Large intestine (tissue), 12 donors: ENCODE data around the gene IMPG1. TPM values are rescaled to one million over a fixed set of nuclear protein-coding genes. Genes with fewer than 3 reads are reported as not detected.

Source experiments
- DNase-seq, 2 donors: peaks; one replicate each; pipeline versions ENCODE4 v3.0.0 to v3.0.0-alpha.2; 2013
- H3K27ac ChIP-seq: one replicate; pipeline ENCODE4 v1.5.1; 2013; ENCODE audit warnings: low read length
- H3K27me3 ChIP-seq: 2 replicates; pipeline ENCODE4 v1.6.1; 2013; ENCODE audit warnings: low read length; ENCODE audit not compliant: control insufficient read depth, insufficient read depth
- H3K36me3 ChIP-seq: 2 replicates; pipeline ENCODE4 v1.6.1; 2013; ENCODE audit warnings: low read length; ENCODE audit not compliant: control insufficient read depth, insufficient read depth
- H3K4me1 ChIP-seq: one replicate; pipeline ENCODE4 v1.6.1; 2013; ENCODE audit warnings: low read length; ENCODE audit not compliant: control insufficient read depth, insufficient read depth
- H3K4me3 ChIP-seq: one replicate; pipeline ENCODE4 v1.5.1; 2013; ENCODE audit warnings: low read length
- H3K9me3 ChIP-seq: one replicate; pipeline ENCODE4 v1.6.1; 2013; ENCODE audit warnings: mild to moderate bottlenecking, low read depth, low read length, moderate library complexity; ENCODE audit not compliant: control insufficient read depth
- WGBS: methylation state at CpG from one replicate; pipeline ENCODE4 v1.1.5; 2013; ENCODE audit warnings: low lambda C conversion rate; ENCODE audit not compliant: insufficient coverage; 5-methylcytosine and 5-hydroxymethylcytosine counted together
- long read RNA-seq, 11 donors: transcript quantifications; one replicate each; lab custom pipeline, GENCODE V29; 2026
- polyA plus RNA-seq: library from polyadenylated mRNA; unstranded; fragments of 120-200 nt; gene quantifications from one replicate; pipeline ENCODE4 v1.2.1, GENCODE V29; 2013

Gene IMPG1, protein sequence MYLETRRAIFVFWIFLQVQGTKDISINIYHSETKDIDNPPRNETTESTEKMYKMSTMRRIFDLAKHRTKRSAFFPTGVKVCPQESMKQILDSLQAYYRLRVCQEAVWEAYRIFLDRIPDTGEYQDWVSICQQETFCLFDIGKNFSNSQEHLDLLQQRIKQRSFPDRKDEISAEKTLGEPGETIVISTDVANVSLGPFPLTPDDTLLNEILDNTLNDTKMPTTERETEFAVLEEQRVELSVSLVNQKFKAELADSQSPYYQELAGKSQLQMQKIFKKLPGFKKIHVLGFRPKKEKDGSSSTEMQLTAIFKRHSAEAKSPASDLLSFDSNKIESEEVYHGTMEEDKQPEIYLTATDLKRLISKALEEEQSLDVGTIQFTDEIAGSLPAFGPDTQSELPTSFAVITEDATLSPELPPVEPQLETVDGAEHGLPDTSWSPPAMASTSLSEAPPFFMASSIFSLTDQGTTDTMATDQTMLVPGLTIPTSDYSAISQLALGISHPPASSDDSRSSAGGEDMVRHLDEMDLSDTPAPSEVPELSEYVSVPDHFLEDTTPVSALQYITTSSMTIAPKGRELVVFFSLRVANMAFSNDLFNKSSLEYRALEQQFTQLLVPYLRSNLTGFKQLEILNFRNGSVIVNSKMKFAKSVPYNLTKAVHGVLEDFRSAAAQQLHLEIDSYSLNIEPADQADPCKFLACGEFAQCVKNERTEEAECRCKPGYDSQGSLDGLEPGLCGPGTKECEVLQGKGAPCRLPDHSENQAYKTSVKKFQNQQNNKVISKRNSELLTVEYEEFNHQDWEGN
- polyA plus RNA-seq = 3.4 TPM
- long read RNA-seq, donor 1 = 0 reads
- long read RNA-seq, donor 2 = 0 reads
- long read RNA-seq, donor 3 = 0 reads
- long read RNA-seq, donor 4 = 0 reads
- long read RNA-seq, donor 5 = 0 reads
- long read RNA-seq, donor 6 = 0 reads
- long read RNA-seq, donor 7 = 0 reads
- long read RNA-seq, donor 8 = 0 reads
- long read RNA-seq, donor 9 = 0 reads
- long read RNA-seq, donor 10 = 0 reads
- long read RNA-seq, donor 11 = 0 reads

GRCh38 chr6:76072562-76072961, at the start of gene IMPG1:
Gene IMPG1 (minus strand): TSS chr6:76072662. CDS start chr6:76072488, 174 bp downstream.
- no peak within 1 kb of the TSS for H3K27ac ChIP-seq
- H3K36me3 ChIP-seq = no peaks in the 10 kb centered on the region
- H3K4me1 ChIP-seq = no peaks in the 10 kb centered on the region
- no peaks in the 10 kb centered on the region for H3K9me3 ChIP-seq
- DNase-seq = no peak
- H3K4me3 ChIP-seq = no peak within 1 kb of the TSS
- no peaks in the 10 kb centered on the region for H3K27me3 ChIP-seq

- Histone ChIP-seq H3K9me3 (no peaks in the 10 kb centered on the region), H3K36me3 (no peaks in the 10 kb centered on the region), H3K27ac (no peak overlapping the region), H3K4me3 (no peak overlapping the region), H3K27me3 (no peaks in the 10 kb centered on the region), H3K4me1 (no peaks in the 10 kb centered on the region)
- DNase-seq = no peak
Measured at GRCh38 chr6:76120302-76120701, 47.8 kb upstream of the IMPG1 start.

DNA sequence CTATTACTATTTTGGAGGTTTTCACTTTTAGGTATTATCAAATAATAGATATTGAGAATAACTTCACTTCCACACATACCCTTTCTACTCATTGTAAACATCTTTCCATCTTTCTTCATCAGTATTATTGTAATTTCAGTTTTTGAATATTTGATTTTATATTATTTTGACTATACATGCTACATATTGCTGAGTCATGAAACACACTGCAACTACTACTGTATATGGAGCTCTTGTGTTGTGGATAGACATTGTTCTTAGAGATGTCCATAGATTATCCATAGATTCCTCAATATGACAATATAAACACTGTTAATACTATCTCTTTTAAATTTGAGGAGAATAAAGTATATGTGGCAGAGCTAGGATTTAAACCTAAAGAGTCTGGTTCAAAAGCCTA, 819 bp upstream of the IMPG1 start:
- Histone ChIP-seq H3K4me3 (no peak overlapping the region), H3K4me1 (no peaks in the 10 kb centered on the region), H3K36me3 (no peaks in the 10 kb centered on the region), H3K9me3 (no peaks in the 10 kb centered on the region), H3K27ac (no peak overlapping the region), H3K27me3 (no peaks in the 10 kb centered on the region)
- no peak for DNase-seq

- Histone ChIP-seq H3K4me3 (no peak overlapping the region), H3K27me3 (no peaks in the 10 kb centered on the region), H3K36me3 (no peaks in the 10 kb centered on the region), H3K27ac (no peak overlapping the region), H3K9me3 (no peaks in the 10 kb centered on the region), H3K4me1 (no peaks in the 10 kb centered on the region)
- no CpG with 5 or more reads among the region's 1 CpG for WGBS
- no peak for DNase-seq
Measured at GRCh38 chr6:76057469-76057868, 15.0 kb downstream of the IMPG1 start.

GRCh38 chr6:76052314-76052713, 20.1 kb downstream of the IMPG1 start:
- no peak for DNase-seq
- H3K36me3 ChIP-seq = no peaks in the 10 kb centered on the region
- H3K27ac ChIP-seq = no peak overlapping the region
- no peak overlapping the region for H3K4me3 ChIP-seq
- H3K9me3 ChIP-seq = no peaks in the 10 kb centered on the region
- no CpG with 5 or more reads among the region's 3 CpGs for WGBS
- H3K4me1 ChIP-seq = no peaks in the 10 kb centered on the region
- no peaks in the 10 kb centered on the region for H3K27me3 ChIP-seq

GRCh38 chr6:76043690-76044089, 28.8 kb downstream of the IMPG1 start:
- DNase-seq = no peak
- no peak overlapping the region for H3K4me3 ChIP-seq
- WGBS = no CpG with 5 or more reads among the region's 2 CpGs
- H3K9me3 ChIP-seq = no peaks in the 10 kb centered on the region
- no peaks in the 10 kb centered on the region for H3K27me3 ChIP-seq
- H3K27ac ChIP-seq = no peak overlapping the region
- H3K36me3 ChIP-seq = no peaks in the 10 kb centered on the region
- no peaks in the 10 kb centered on the region for H3K4me1 ChIP-seq

GRCh38 chr6:76035713-76036112, 36.7 kb downstream of the IMPG1 start:
- no peaks in the 10 kb centered on the region for H3K27me3 ChIP-seq
- 0% methylated on average over 1 of the region's 1 CpG for WGBS
- no peak for DNase-seq
- no peak overlapping the region for H3K27ac ChIP-seq
- H3K4me1 ChIP-seq = no peaks in the 10 kb centered on the region
- H3K4me3 ChIP-seq = no peak overlapping the region
- H3K9me3 ChIP-seq = no peaks in the 10 kb centered on the region
- H3K36me3 ChIP-seq = no peaks in the 10 kb centered on the region

GRCh38 chr6:76026101-76026500, 46.4 kb downstream of the IMPG1 start:
- WGBS = no CpG with 5 or more reads among the region's 6 CpGs
- no peak for DNase-seq
- no peaks in the 10 kb centered on the region for H3K36me3 ChIP-seq
- no peaks in the 10 kb centered on the region for H3K27me3 ChIP-seq
- peaks cover 16% of the 10 kb centered on the region for H3K9me3 ChIP-seq
- H3K4me1 ChIP-seq = no peaks in the 10 kb centered on the region
- H3K4me3 ChIP-seq = no peak overlapping the region
- H3K27ac ChIP-seq = no peak overlapping the region

GRCh38 chr6:76014626-76015530, 57.6 kb downstream of the IMPG1 start:
- H3K9me3 ChIP-seq = no peaks in the 10 kb centered on the region
- H3K4me3 ChIP-seq = no peak overlapping the region
- H3K27ac ChIP-seq = no peak overlapping the region
- no peaks in the 10 kb centered on the region for H3K27me3 ChIP-seq
- H3K36me3 ChIP-seq = no peaks in the 10 kb centered on the region
- H3K4me1 ChIP-seq = no peaks in the 10 kb centered on the region
- DNase-seq = no peak
- WGBS = no CpG with 5 or more reads among the region's 6 CpGs

DNA sequence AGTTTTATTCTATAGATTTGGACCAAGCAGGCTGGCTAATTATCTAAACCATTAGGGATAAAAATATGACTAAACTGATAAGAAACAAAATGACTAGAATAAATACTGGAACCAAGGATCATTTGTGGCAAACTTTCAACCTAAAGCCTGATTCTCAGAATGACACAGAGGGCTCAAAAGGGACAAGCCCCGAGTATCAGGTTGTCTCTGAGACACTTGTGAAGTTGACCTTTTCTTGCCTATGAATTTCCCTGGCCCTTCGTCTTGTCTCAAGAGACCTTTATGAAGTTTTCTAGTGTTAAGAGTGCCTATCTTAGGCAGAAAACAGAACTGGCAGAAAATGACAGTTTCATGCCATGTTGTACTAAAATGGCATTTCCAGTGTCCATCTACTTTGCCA, 68.3 kb downstream of the IMPG1 start:
- no peak overlapping the region for H3K27ac ChIP-seq
- no CpG with 5 or more reads among the region's 2 CpGs for WGBS
- no peaks in the 10 kb centered on the region for H3K27me3 ChIP-seq
- H3K4me3 ChIP-seq = no peak overlapping the region
- H3K9me3 ChIP-seq = no peaks in the 10 kb centered on the region
- no peaks in the 10 kb centered on the region for H3K4me1 ChIP-seq
- DNase-seq = no peak
- no peaks in the 10 kb centered on the region for H3K36me3 ChIP-seq
